ENCODE results near the gene CYTH2.
A peak's percentile ranks its signal among the peaks of the same experiment; 100 is the strongest.

The CYTH2 gene

GRCh38 chr19:48443731-48444128 lies 25.4 kb upstream of the CYTH2 start:
- TF ChIP-seq CEBPB (IDR thresholded peaks at IDR 0.05) (no peak), TCF12 (IDR thresholded peaks at IDR 0.05; ENCODE audit: low read depth) (no peak), ZBTB7A (IDR thresholded peaks at IDR 0.05; ENCODE audit: low read depth) (no peak), USF1 (IDR thresholded peaks at IDR 0.05) (no peak), EP300 (IDR thresholded peaks at IDR 0.05; ENCODE audit: borderline replicate concordance) (no peak), CREB1 (IDR thresholded peaks at IDR 0.05; ENCODE audit: low read depth) (no peak), FOXM1 (IDR thresholded peaks at IDR 0.05; ENCODE audit: borderline replicate concordance, low read depth) (no peak), MAX (IDR thresholded peaks at IDR 0.05) (no peak), REST (IDR thresholded peaks at IDR 0.05; ENCODE audit: low read depth) (no peak), TAF1 (IDR thresholded peaks at IDR 0.05; ENCODE audit: low read depth) (no peak)

GRCh38 chr19:48444129-48444935 lies 24.8 kb upstream of the CYTH2 start:
- TF ChIP-seq TCF12 (IDR thresholded peaks at IDR 0.05; ENCODE audit: low read depth) = no peak
- TF ChIP-seq REST (IDR thresholded peaks at IDR 0.05; ENCODE audit: low read depth) = no peak
- no peak for TF ChIP-seq USF1 (IDR thresholded peaks at IDR 0.05)
- no peak for TF ChIP-seq ZBTB7A (IDR thresholded peaks at IDR 0.05; ENCODE audit: low read depth)
- no peak for TF ChIP-seq CEBPB (IDR thresholded peaks at IDR 0.05)
- no peak for TF ChIP-seq CREB1 (IDR thresholded peaks at IDR 0.05; ENCODE audit: low read depth)
- TF ChIP-seq EP300 (IDR thresholded peaks at IDR 0.05; ENCODE audit: borderline replicate concordance) = no peak
- no peak for TF ChIP-seq TEAD4 (IDR thresholded peaks at IDR 0.05)
- no peak for TF ChIP-seq TAF1 (IDR thresholded peaks at IDR 0.05; ENCODE audit: low read depth)
- no peak for TF ChIP-seq MAX (IDR thresholded peaks at IDR 0.05)
- no peak for TF ChIP-seq RAD21 (IDR thresholded peaks at IDR 0.05; ENCODE audit: low read depth)
- TF ChIP-seq NFIC (IDR thresholded peaks at IDR 0.05) = no peak
- TF ChIP-seq YY1 (IDR thresholded peaks at IDR 0.05; ENCODE audit: low read depth) = no peak
- TF ChIP-seq FOXM1 (IDR thresholded peaks at IDR 0.05; ENCODE audit: borderline replicate concordance, low read depth) = no peak
- no peak for TF ChIP-seq EGR1 (IDR thresholded peaks at IDR 0.05)

- TF ChIP-seq TAF1 (IDR thresholded peaks at IDR 0.05; ENCODE audit: low read depth) (no peak), FOXM1 (IDR thresholded peaks at IDR 0.05; ENCODE audit: borderline replicate concordance, low read depth) (no peak), YY1 (IDR thresholded peaks at IDR 0.05; ENCODE audit: low read depth) (no peak), ZBTB7A (IDR thresholded peaks at IDR 0.05; ENCODE audit: low read depth) (no peak), MAX (IDR thresholded peaks at IDR 0.05) (no peak), TCF12 (IDR thresholded peaks at IDR 0.05; ENCODE audit: low read depth) (no peak), NFIC (IDR thresholded peaks at IDR 0.05) (no peak), RAD21 (IDR thresholded peaks at IDR 0.05; ENCODE audit: low read depth) (no peak), CEBPB (IDR thresholded peaks at IDR 0.05) (no peak), EGR1 (IDR thresholded peaks at IDR 0.05) (no peak), REST (IDR thresholded peaks at IDR 0.05; ENCODE audit: low read depth) (no peak), CREB1 (IDR thresholded peaks at IDR 0.05; ENCODE audit: low read depth) (no peak), TEAD4 (IDR thresholded peaks at IDR 0.05) (no peak)
Measured at GRCh38 chr19:48444936-48445200, 24.3 kb upstream of the CYTH2 start.

GRCh38 chr19:48445256-48445605 lies 23.9 kb upstream of the CYTH2 start:
- peak; percentile 41; the same call in 1 of the 2 replicates for TF ChIP-seq CEBPB (IDR thresholded peaks at IDR 0.05)
- TF ChIP-seq USF1 (IDR thresholded peaks at IDR 0.05) = no peak
